ENCODE results near the gene RITA1. TPM values are rescaled to one million over a fixed set of nuclear protein-coding genes. Genes with fewer than 3 reads are reported as not detected.

Gene RITA1
- total and polyA plus RNA-seq, 2 donors from 2014 or later = 14.6 to 31.6 TPM

DNA sequence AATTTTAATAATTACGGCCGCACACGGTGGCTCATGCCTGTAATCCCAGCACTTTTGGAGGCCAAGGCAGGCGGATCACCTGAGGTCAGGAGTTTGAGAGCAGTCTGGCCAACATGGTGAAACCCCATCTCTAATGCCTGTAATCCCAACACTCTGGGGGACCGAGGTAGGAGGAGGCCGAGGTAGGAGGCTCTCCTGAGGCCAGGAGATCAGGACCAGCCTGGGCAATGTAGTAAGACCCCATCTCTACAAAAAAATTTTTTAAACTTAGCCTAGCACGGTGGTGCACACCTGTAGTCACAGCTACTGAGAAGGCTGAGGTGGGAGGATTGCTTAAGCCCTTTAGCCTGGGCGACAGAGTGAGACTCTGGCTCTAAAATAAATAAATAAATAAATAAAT lies 41.6 kb upstream of the RITA1 start:
- Histone ChIP-seq H3K9me3 (ENCODE audit: control insufficient read depth in 2 of 3, insufficient read depth in 1 of 3, low read length in 3 of 3) (peaks cover 0 to 4% (median 0%) of the 10 kb centered on the region in 3 donors), H3K36me3 (ENCODE audit: control insufficient read depth in 2 of 3, insufficient read depth in 3 of 3, low read length in 3 of 3) (no peaks in the 10 kb centered on the region), H3K9ac (ENCODE audit: low read length in 3 of 3) (no peak overlapping the region), H3K4me3 (ENCODE audit: low read length in 3 of 3) (no peak overlapping the region), H3K4me1 (ENCODE audit: control insufficient read depth in 2 of 3, insufficient read depth in 2 of 3, low read depth in 1 of 3, low read length in 3 of 3) (peaks cover 0 to 2% (median 0%) of the 10 kb centered on the region in 3 donors), H3K27ac (ENCODE audit: low read depth in 2 of 2, low read length in 2 of 2) (no peak overlapping the region), H3K27me3 (ENCODE audit: control insufficient read depth, insufficient read depth, low read length) (no peaks in the 10 kb centered on the region)
- no peak for DNase-seq
- intact Hi-C loops (cut with DNase I) = no loop called here
- TF ChIP-seq, protein P1, sequence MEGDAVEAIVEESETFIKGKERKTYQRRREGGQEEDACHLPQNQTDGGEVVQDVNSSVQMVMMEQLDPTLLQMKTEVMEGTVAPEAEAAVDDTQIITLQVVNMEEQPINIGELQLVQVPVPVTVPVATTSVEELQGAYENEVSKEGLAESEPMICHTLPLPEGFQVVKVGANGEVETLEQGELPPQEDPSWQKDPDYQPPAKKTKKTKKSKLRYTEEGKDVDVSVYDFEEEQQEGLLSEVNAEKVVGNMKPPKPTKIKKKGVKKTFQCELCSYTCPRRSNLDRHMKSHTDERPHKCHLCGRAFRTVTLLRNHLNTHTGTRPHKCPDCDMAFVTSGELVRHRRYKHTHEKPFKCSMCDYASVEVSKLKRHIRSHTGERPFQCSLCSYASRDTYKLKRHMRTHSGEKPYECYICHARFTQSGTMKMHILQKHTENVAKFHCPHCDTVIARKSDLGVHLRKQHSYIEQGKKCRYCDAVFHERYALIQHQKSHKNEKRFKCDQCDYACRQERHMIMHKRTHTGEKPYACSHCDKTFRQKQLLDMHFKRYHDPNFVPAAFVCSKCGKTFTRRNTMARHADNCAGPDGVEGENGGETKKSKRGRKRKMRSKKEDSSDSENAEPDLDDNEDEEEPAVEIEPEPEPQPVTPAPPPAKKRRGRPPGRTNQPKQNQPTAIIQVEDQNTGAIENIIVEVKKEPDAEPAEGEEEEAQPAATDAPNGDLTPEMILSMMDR (IDR thresholded peaks at IDR 0.05; ENCODE audit: borderline replicate concordance, extremely low read depth, insufficient read depth) = no peak
- no peak for FAIRE-seq

DNA sequence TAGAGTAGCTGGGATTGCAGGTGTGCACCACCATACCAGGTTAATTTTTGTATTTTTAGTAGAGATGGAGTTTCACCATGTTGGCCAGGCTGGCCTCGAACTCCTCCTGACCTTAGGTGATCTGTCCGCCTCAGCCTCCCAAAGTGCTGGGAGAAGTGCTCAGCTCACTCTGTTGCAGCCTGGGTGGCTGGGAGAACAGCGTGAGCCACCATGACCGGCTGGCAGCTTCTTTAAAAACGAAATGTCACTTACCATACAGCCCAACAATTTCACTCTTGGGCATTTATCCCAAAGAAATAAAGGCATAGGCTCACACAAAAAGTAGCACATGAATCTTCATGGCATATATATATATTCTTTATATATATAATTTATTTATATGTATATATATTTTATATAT lies 40.7 kb upstream of the RITA1 start:
- DNase-seq (no peak), FAIRE-seq (no peak)
- TF ChIP-seq, protein P1 (IDR thresholded peaks at IDR 0.05; ENCODE audit: borderline replicate concordance, extremely low read depth, insufficient read depth) = no peak
- no peak overlapping the region for H3K9ac ChIP-seq (ENCODE audit: low read length in 3 of 3)
- H3K4me1 ChIP-seq (ENCODE audit: control insufficient read depth in 2 of 3, insufficient read depth in 2 of 3, low read depth in 1 of 3, low read length in 3 of 3) = peaks cover 0 to 6% (median 0%) of the 10 kb centered on the region in 3 donors
- intact Hi-C loops (cut with DNase I) = no loop called here
- H3K4me3 ChIP-seq (ENCODE audit: low read length in 3 of 3) = no peak overlapping the region
- no peak overlapping the region for H3K27ac ChIP-seq (ENCODE audit: low read depth in 2 of 2, low read length in 2 of 2)
- H3K27me3 ChIP-seq (ENCODE audit: control insufficient read depth, insufficient read depth, low read length) = no peaks in the 10 kb centered on the region
- H3K36me3 ChIP-seq (ENCODE audit: control insufficient read depth in 2 of 3, insufficient read depth in 3 of 3, low read length in 3 of 3) = no peaks in the 10 kb centered on the region
- H3K9me3 ChIP-seq (ENCODE audit: control insufficient read depth in 2 of 3, insufficient read depth in 1 of 3, low read length in 3 of 3) = peaks cover 0 to 4% (median 0%) of the 10 kb centered on the region in 3 donors

DNA sequence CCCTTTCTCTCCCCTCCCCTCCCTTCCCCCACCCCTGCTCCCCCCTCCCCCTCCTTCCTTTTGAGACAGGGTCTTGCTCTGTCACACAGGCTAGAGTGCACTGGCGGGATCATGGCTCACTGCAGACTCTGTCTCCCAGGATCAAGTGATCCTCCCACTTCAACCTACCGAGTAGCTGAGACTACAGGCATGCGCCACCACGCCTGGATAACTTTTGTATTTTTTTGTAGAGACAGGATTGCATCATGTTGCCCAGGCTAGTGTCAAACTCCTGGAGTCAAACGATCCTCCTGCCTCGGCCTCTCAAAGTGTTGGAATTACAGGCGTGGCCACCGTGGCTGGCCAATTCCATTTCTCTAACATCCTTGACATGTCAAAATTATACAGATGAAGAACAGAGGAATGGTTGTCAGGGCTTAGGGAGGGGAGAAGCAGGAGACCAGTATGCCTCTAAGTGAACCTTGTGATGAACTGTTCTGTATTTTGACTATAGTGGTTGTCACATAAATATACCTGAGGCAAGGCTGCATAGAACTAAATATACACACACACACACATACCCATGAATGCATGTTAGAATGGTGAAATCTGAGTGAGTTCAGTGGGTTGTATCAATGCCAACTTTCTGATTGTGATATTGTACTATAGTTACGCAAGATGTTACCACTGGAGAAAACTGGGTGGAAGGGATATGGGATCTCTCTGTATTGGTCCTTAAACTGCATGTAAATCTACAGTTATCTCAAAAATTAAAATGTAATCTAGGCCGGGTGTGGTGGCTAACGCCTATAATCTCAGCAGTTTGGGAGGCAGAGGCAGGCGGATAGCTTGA lies 39.6 kb upstream of the RITA1 start:
- Histone ChIP-seq H3K36me3 (ENCODE audit: control insufficient read depth in 2 of 3, insufficient read depth in 3 of 3, low read length in 3 of 3) (no peaks in the 10 kb centered on the region), H3K4me3 (ENCODE audit: low read length in 3 of 3) (no peak overlapping the region), H3K27ac (ENCODE audit: low read depth in 2 of 2, low read length in 2 of 2) (no peak overlapping the region), H3K9ac (ENCODE audit: low read length in 3 of 3) (no peak overlapping the region), H3K27me3 (ENCODE audit: control insufficient read depth, insufficient read depth, low read length) (no peaks in the 10 kb centered on the region), H3K9me3 (ENCODE audit: control insufficient read depth in 2 of 3, insufficient read depth in 1 of 3, low read length in 3 of 3) (peaks cover 0 to 4% (median 0%) of the 10 kb centered on the region in 3 donors), H3K4me1 (ENCODE audit: control insufficient read depth in 2 of 3, insufficient read depth in 2 of 3, low read depth in 1 of 3, low read length in 3 of 3) (peaks cover 0 to 6% (median 0%) of the 10 kb centered on the region in 3 donors)
- TF ChIP-seq, protein P1 (IDR thresholded peaks at IDR 0.05; ENCODE audit: borderline replicate concordance, extremely low read depth, insufficient read depth) = no peak
- DNase-seq = peak in 2 of 5 donors; percentile 36 to 52
- intact Hi-C loops (cut with DNase I) = no loop called here
- FAIRE-seq = no peak

Measured in kidney (tissue), 14 donors.